ENCODE measurements around the gene PPP1R15B.

The PPP1R15B gene

DNA sequence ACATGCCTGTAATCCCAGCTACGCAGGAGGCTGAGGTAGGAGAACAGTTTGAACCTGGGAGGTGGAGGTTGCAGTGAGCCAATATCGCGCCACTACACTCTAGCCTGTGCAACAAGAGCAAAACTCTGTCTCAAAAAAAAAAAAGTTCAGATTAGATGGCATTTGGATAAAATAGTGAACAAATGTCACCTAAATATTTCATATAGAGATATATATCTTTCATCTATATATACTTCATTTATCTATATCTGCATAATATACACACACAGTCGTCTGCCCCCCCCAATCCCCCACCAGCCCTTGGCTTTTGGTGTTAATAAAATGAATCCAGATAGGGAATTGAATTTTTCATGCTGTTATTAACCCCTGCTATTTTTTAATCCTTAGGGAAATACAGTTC lies 5.0 kb downstream of the PPP1R15B start:
- H3K9me3 ChIP-seq (replicated peaks in 1 of 11) = no peaks in the 10 kb centered on the region
- peaks cover 11 to 31% (median 20%) of the 10 kb centered on the region in 10 experiments for H3K4me1 ChIP-seq
- no peaks in the 10 kb centered on the region for H3K27me3 ChIP-seq
- no peak overlapping the region for H3K27ac ChIP-seq
- H3K9ac ChIP-seq = peak overlapping the region; percentile 27 to 98 (median 61); a peak in 18 of 22 replicates
- peak overlapping the region; percentile 77 to 95 (median 92) for H3K4me3 ChIP-seq
- peak overlapping the region; percentile 72 to 94 (median 88) for H3K4me2 ChIP-seq
- H3K36me3 ChIP-seq = peaks cover 65 to 86% (median 75%) of the 10 kb centered on the region in 11 experiments
- H4K20me1 ChIP-seq = peaks cover 93 to 99% (median 96%) of the 10 kb centered on the region in 11 experiments
- TF ChIP-seq Cebpa-rat (IDR thresholded peaks at IDR 0.05) = no peak

DNA sequence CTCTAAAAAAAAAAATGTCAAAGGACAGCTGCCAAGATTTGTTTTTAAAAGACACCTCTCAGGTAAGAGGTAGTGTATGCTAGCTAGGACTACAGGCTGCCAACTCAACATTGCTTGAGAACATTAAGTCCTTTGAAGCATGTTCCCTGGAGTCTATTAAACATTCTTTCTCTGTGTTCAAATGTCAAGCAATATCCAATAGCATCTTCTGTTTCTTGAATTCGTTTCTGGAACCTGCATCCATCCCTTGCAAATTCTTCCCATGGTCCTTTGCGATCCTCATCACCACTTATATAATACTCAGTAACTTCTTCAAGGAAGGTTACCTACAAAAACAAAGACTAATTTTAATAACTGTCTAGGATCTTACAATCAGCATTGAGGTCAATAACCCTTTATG lies 5.6 kb downstream of the PPP1R15B start:
- peak overlapping the region; percentile 72 to 94 (median 88); a peak in 21 of 22 replicates for H3K4me2 ChIP-seq
- H4K20me1 ChIP-seq = peaks cover 93 to 100% (median 100%) of the 10 kb centered on the region in 11 experiments
- no peaks in the 10 kb centered on the region for H3K9me3 ChIP-seq (replicated peaks in 1 of 11)
- peaks cover 11 to 31% (median 20%) of the 10 kb centered on the region in 10 experiments for H3K4me1 ChIP-seq
- H3K4me3 ChIP-seq = peak overlapping the region in 9 of 10 experiments; percentile 77 to 95 (median 92); a peak in 19 of 20 replicates
- H3K27ac ChIP-seq = no peak overlapping the region
- H3K27me3 ChIP-seq = no peaks in the 10 kb centered on the region
- no peak for TF ChIP-seq Cebpa-rat (IDR thresholded peaks at IDR 0.05)
- H3K9ac ChIP-seq = peak overlapping the region in 8 of 11 experiments; percentile 5 to 98 (median 76); a peak in 12 of 22 replicates
- peaks cover 71 to 93% (median 82%) of the 10 kb centered on the region in 11 experiments for H3K36me3 ChIP-seq

DNA sequence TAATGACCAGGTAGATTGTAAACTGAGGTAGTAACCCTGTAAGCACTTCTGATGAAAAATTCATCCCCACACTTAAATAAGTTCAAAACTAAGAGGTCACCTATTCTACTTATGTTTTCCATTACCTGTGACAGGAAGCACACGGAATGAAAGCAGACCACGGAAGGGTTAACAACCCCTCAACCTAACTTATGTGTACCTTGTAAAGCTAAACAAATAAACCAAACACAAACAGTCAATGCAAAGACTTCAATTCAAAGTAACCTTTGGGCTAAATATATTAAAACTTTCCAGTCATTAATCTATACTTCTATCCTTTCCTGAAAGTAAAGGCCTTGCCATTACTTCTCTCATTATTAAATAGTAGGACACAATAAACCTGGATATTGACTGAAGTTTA lies 7.0 kb downstream of the PPP1R15B start:
- Histone ChIP-seq H3K4me1 (peaks cover 11 to 31% (median 20%) of the 10 kb centered on the region in 10 experiments), H3K9ac (peak overlapping the region in 1 of 11 experiments; percentile 42; a peak in 1 of 22 replicates), H3K4me2 (peak overlapping the region in 6 of 11 experiments; percentile 72 to 94 (median 90); a peak in 9 of 22 replicates), H3K9me3 (replicated peaks in 1 of 11) (no peaks in the 10 kb centered on the region), H3K27me3 (no peaks in the 10 kb centered on the region), H3K36me3 (peaks cover 85 to 98% (median 93%) of the 10 kb centered on the region in 11 experiments), H3K27ac (no peak overlapping the region), H4K20me1 (peaks cover 88 to 100% (median 100%) of the 10 kb centered on the region in 11 experiments), H3K4me3 (no peak overlapping the region)
- TF ChIP-seq Cebpa-rat (IDR thresholded peaks at IDR 0.05) = no peak

DNA sequence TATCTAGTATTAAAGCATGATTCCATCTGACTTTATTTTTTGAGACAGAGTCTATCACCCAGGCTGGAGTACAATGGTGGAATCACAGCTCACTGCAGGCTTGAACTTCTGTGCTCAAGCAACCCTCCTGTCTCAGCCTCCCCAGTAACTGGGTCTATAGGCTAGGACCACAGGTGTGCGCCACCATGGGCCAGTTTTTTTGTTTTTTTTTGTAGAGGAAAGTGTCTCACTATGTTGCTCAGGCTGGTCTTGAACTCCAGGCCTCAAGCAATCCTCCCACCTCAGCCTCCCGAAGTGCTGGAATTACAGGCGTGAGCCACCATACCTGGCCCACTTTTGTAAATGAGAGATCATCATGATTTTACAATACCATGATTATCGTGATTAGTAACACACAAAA lies 9.2 kb downstream of the PPP1R15B start:
- peaks cover 65 to 98% (median 90%) of the 10 kb centered on the region in 11 experiments for H4K20me1 ChIP-seq
- H3K27ac ChIP-seq = no peak overlapping the region
- peaks cover 11 to 31% (median 20%) of the 10 kb centered on the region in 10 experiments for H3K4me1 ChIP-seq
- TF ChIP-seq Cebpa-rat (IDR thresholded peaks at IDR 0.05) = no peak
- H3K27me3 ChIP-seq = no peaks in the 10 kb centered on the region
- peaks cover 89 to 98% (median 94%) of the 10 kb centered on the region in 11 experiments for H3K36me3 ChIP-seq
- H3K4me2 ChIP-seq = no peak overlapping the region
- H3K9me3 ChIP-seq (replicated peaks in 1 of 11) = no peaks in the 10 kb centered on the region
- H3K4me3 ChIP-seq = no peak overlapping the region
- H3K9ac ChIP-seq = no peak overlapping the region

DNA sequence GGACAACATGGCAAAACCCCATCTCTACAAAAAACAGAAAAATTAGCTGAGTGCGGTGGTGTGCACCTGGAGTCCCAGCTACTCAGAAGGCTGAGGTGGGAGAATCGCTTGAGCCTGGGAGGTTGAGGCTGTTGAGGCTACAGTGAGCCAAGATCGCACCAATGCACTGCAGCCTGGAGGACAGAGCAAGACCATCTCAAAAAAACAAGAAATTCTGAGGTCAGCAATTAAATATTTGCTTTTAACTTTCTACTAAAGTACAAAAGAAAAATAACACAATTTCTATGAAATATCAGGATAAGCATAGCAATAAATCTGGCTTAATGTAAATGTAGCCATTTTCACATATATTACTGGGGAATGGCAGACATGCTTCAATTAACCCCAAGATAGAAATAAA lies 9.9 kb downstream of the PPP1R15B start:
- H3K9ac ChIP-seq = 0 out of 22 replicates have a peak overlapping the region, but pooled peaks of 1 of the 11 experiments have one; percentile 35
- peaks cover 59 to 91% (median 83%) of the 10 kb centered on the region in 11 experiments for H4K20me1 ChIP-seq
- no peaks in the 10 kb centered on the region for H3K27me3 ChIP-seq
- TF ChIP-seq Cebpa-rat (IDR thresholded peaks at IDR 0.05) = no peak
- peaks cover 93 to 100% (median 96%) of the 10 kb centered on the region in 11 experiments for H3K36me3 ChIP-seq
- H3K4me3 ChIP-seq = no peak overlapping the region
- no peak overlapping the region for H3K4me2 ChIP-seq
- H3K27ac ChIP-seq = no peak overlapping the region
- no peaks in the 10 kb centered on the region for H3K9me3 ChIP-seq (replicated peaks in 1 of 11)
- peaks cover 11 to 28% (median 19%) of the 10 kb centered on the region in 10 experiments for H3K4me1 ChIP-seq

DNA sequence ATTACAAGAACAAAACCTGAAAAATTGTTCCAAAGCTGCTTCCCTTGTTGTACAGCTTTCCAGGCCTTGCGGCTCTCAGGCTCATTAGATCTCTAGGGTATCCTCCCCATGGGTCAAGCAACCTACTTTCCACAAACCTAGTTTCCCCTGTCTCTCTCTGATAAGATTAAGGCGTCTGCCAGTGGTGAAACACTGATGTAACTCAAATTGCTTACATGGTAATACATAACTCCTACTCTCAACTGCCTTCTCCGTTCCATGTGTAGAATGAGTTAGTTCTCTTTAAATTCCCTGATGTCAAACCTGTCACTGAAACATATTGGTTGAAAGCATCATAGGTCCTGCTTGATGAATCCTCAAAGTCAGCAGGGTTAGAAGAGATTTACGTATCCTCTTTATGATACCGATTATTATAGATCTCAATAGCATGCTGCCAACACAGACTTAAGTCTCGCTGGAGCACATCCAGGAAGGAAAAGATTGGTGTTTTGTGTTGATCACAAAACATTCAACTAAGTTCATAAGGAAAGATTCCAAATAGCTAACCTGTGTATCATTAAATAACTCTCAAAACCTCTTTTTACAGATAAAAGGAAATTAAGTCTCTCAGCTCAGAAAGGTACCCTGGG lies 10.6 kb downstream of the PPP1R15B start:
- Histone ChIP-seq H3K4me1 (peaks cover 5 to 21% (median 12%) of the 10 kb centered on the region in 10 experiments), H3K9ac (0 out of 22 replicates have a peak overlapping the region, but pooled peaks of 2 of the 11 experiments have one; percentile 25 to 38), H3K27me3 (no peaks in the 10 kb centered on the region), H3K4me2 (no peak overlapping the region), H4K20me1 (peaks cover 51 to 84% (median 76%) of the 10 kb centered on the region in 11 experiments), H3K4me3 (no peak overlapping the region), H3K27ac (no peak overlapping the region), H3K9me3 (replicated peaks in 1 of 11) (peaks cover 0 to 4% (median 0%) of the 10 kb centered on the region in 11 experiments; a peak in 2 of 22 replicates), H3K36me3 (peaks cover 86 to 100% (median 96%) of the 10 kb centered on the region in 11 experiments)
- TF ChIP-seq Cebpa-rat (IDR thresholded peaks at IDR 0.05) = no peak

DNA sequence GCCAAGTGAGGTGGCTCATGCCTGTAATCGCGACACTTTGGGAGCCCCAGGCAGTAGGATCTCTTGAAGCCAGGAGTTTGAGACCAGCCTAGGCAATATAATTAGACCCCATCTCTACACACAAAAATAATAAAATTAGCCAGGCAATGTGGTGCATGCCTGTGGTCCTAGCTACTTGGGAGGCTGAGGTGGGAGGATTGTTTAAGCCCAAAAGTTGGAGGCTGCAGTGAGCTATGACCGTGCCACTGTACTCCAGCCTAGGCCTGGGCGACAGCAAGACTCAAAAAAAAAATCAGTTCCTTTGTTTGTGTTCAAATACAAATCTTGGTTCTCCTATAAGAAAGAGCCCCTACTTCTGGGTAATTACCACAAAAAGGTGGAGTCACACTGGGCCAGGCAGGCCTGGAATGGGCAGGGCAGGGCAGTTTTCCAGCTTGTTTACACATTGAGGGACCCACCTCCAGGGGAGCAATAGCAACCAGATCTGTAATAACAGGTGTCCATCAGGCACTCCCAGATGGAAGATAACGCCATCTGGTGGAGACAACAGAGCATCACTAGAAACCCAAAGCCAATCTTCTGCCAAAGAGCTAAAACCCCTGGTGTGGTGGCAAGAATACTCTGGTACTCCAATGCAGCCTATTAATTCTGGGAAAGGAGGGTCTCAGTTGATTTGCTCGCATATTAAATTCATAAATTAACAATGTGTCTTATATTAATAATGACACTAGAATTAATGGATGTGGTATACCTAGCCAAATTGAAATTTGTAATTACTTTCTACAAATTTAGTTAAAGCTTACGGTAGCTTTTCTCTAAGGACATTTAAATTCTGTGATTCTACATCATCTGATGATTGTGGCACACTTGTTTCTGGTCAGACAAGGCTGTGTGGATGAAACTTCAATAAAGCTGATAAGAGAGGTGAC lies 13.2 kb downstream of the PPP1R15B start:
- Histone ChIP-seq H3K4me2 (no peak overlapping the region), H3K9ac (no peak overlapping the region), H3K36me3 (peaks cover 61 to 84% (median 73%) of the 10 kb centered on the region in 11 experiments), H3K27ac (no peak overlapping the region), H4K20me1 (peaks cover 26 to 58% (median 50%) of the 10 kb centered on the region in 11 experiments; a peak in 21 of 22 replicates), H3K4me3 (no peak overlapping the region), H3K27me3 (no peaks in the 10 kb centered on the region), H3K4me1 (no peaks in the 10 kb centered on the region; a peak in 1 of 20 replicates), H3K9me3 (replicated peaks in 1 of 11) (peaks cover 0 to 10% (median 0%) of the 10 kb centered on the region in 11 experiments; a peak in 2 of 22 replicates)
- TF ChIP-seq Cebpa-rat (IDR thresholded peaks at IDR 0.05) = no peak

DNA sequence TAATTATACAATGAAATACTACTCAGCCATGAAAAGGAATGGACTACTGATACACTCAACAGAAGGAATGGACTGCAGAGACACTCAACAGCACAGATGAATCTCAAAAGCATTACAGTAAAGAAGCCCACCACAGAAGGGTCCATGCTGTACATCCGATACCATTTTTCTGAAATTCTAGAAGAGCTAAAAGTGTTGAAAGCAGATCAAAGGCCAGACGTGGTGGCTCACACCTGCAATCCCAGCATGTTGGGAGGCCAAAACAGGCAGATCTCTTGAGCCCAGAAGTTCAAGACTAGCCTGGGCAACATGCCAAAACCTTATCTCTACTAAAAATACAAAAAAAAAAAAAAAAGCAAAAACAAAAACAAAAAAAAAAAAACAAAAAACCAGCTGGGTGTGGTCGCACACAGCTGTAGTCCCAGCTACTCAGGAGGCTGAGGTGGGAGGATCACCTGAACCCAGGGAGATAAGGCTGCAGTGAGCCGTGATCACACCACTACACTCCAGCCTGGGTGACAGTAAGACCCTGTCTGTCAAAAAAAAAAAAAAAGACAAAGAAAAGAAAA lies 15.5 kb downstream of the PPP1R15B start:
- no peak overlapping the region for H3K27ac ChIP-seq
- H3K9ac ChIP-seq = no peak overlapping the region
- peaks cover 0 to 10% (median 0%) of the 10 kb centered on the region in 11 experiments; a peak in 4 of 22 replicates for H3K9me3 ChIP-seq (replicated peaks in 1 of 11)
- H3K4me2 ChIP-seq = no peak overlapping the region
- no peaks in the 10 kb centered on the region for H3K4me1 ChIP-seq
- H3K27me3 ChIP-seq = no peaks in the 10 kb centered on the region
- H4K20me1 ChIP-seq = peaks cover 5 to 35% (median 27%) of the 10 kb centered on the region in 11 experiments; a peak in 19 of 22 replicates
- no peak for TF ChIP-seq Cebpa-rat (IDR thresholded peaks at IDR 0.05)
- H3K36me3 ChIP-seq = peaks cover 40 to 61% (median 53%) of the 10 kb centered on the region in 11 experiments
- H3K4me3 ChIP-seq = no peak overlapping the region

Data from BLaER1 treated with 17β-estradiol and CSF1 and Interleukin-3, amounts not matched to agents 10 nM and 100 nM (cell line).